Measurements from ENCODE around the gene PRXL2B. TPM values are rescaled to one million over a fixed set of nuclear protein-coding genes. Genes with fewer than 3 reads are reported as not detected.

The PRXL2B gene
- total RNA-seq, 1 donor from 2014 or later = 47.3 TPM

- no peak for DNase-seq (ENCODE audit: extremely low read depth, low read depth, low spot score)
These were observed 1.8 kb upstream of the PRXL2B start for GRCh38 chr1:2584686-2585317.

GRCh38 chr1:2585318-2586092, 1.1 kb upstream of the PRXL2B start:
- no peak for DNase-seq (ENCODE audit: extremely low read depth, low read depth, low spot score)

GRCh38 chr1:2587071-2587859, 688 bp downstream of the PRXL2B start:
- no peak for DNase-seq (ENCODE audit: extremely low read depth, low read depth, low spot score)

- no peak for DNase-seq (ENCODE audit: extremely low read depth, low read depth, low spot score)
These were observed 1.4 kb downstream of the PRXL2B start for GRCh38 chr1:2587860-2588571.

- no peak for DNase-seq (ENCODE audit: extremely low read depth, low read depth, low spot score)
These were observed 2.3 kb downstream of the PRXL2B start for GRCh38 chr1:2588661-2589430.

- DNase-seq (ENCODE audit: extremely low read depth, low read depth, low spot score) = no peak
These were observed 3.1 kb downstream of the PRXL2B start for GRCh38 chr1:2589431-2590232.

GRCh38 chr1:2590233-2591141, 3.9 kb downstream of the PRXL2B start:
- DNase-seq (ENCODE audit: extremely low read depth, low read depth, low spot score) = no peak

GRCh38 chr1:2591233-2591580, 4.6 kb downstream of the PRXL2B start:
- DNase-seq (ENCODE audit: extremely low read depth, low read depth, low spot score) = no peak

- no peak for DNase-seq (ENCODE audit: extremely low read depth, low read depth, low spot score)
These were observed 5.1 kb downstream of the PRXL2B start for GRCh38 chr1:2591581-2592261.

- DNase-seq (ENCODE audit: extremely low read depth, low read depth, low spot score) = no peak
These were observed 6.1 kb downstream of the PRXL2B start for GRCh38 chr1:2592672-2593071.

GRCh38 chr1:2593251-2593878, 6.8 kb downstream of the PRXL2B start:
- no peak for DNase-seq (ENCODE audit: extremely low read depth, low read depth, low spot score)

GRCh38 chr1:2594001-2594640, 7.5 kb downstream of the PRXL2B start:
- no peak for DNase-seq (ENCODE audit: extremely low read depth, low read depth, low spot score)

- DNase-seq (ENCODE audit: extremely low read depth, low read depth, low spot score) = no peak
These were observed 8.1 kb downstream of the PRXL2B start for GRCh38 chr1:2594641-2595131.

GRCh38 chr1:2595261-2595811, 8.8 kb downstream of the PRXL2B start:
- no peak for DNase-seq (ENCODE audit: extremely low read depth, low read depth, low spot score)

GRCh38 chr1:2595812-2596529, 9.4 kb downstream of the PRXL2B start:
- DNase-seq (ENCODE audit: extremely low read depth, low read depth, low spot score) = no peak

All from glomerular endothelial cell (primary cell).